ENCODE measurements around the gene CAB39L.

Gene CAB39L

DNA sequence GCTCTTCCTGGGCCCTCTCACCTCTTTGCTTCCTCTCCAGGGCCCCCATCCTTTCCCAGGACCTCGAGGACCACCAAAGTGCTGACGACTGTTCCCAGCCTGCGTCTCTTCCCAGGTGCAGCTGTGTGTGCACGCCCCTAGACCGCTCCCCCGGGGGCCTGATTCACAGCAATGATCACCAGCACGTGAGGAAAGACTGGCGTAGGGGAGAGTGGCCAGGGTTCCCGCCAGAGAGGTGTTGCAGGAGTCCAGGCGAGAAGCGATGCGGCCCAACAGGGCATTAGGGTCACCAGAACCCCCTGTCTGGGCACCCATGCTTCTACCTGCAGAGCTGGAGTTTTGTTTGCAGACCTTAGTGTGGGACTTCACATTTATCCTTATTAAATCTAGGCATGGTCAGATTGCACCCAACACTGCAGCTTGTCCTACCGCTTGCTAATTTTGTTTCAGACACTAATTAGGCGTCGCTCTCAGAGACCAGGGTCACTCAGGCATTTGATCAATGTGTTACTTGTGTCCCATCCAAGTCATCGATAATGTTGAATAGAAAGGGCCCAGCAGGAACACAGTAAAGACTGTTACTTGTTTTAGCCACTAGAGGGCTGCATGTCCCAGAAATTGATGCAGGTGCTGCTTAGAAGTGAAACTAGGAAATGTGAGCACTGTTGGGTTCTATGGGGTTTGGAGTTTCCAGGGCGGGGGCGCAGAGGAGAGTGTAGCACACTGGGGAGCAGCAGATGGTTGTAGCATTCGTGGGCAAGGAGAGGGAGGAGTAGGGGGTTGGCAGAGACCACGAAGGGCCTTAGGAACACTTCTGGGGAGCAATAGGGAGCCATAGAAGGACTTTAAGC lies 142.9 kb downstream of the CAB39L start:
- no peaks in the 10 kb centered on the region for H3K79me2 ChIP-seq (ENCODE audit: insufficient read depth, low read length)
- H3K9me3 ChIP-seq (ENCODE audit: insufficient read depth, low read length): no peaks in the 10 kb centered on the region
- TF ChIP-seq, protein P1, sequence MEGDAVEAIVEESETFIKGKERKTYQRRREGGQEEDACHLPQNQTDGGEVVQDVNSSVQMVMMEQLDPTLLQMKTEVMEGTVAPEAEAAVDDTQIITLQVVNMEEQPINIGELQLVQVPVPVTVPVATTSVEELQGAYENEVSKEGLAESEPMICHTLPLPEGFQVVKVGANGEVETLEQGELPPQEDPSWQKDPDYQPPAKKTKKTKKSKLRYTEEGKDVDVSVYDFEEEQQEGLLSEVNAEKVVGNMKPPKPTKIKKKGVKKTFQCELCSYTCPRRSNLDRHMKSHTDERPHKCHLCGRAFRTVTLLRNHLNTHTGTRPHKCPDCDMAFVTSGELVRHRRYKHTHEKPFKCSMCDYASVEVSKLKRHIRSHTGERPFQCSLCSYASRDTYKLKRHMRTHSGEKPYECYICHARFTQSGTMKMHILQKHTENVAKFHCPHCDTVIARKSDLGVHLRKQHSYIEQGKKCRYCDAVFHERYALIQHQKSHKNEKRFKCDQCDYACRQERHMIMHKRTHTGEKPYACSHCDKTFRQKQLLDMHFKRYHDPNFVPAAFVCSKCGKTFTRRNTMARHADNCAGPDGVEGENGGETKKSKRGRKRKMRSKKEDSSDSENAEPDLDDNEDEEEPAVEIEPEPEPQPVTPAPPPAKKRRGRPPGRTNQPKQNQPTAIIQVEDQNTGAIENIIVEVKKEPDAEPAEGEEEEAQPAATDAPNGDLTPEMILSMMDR (IDR thresholded peaks at IDR 0.05; ENCODE audit: insufficient read depth, low read length, poor library complexity, severe bottlenecking): peak; percentile 90
- TF ChIP-seq EZH2phosphoT487 (conservative IDR thresholded peaks at IDR 0.05; ENCODE audit: low read length): no peak
- no peaks in the 10 kb centered on the region for H3F3A ChIP-seq (ENCODE audit: insufficient read depth)
- no peaks in the 10 kb centered on the region for H3K36me3 ChIP-seq (ENCODE audit: low read length)
- no peaks in the 10 kb centered on the region for H3K27me3 ChIP-seq (ENCODE audit: low read length)
- no peaks in the 10 kb centered on the region for H3K9me2 ChIP-seq (replicated peaks; ENCODE audit: insufficient read depth, low read length)
- no peak overlapping the region for H3K9ac ChIP-seq (ENCODE audit: low read length)
- peak overlapping the region; percentile 59 for H2AFZ ChIP-seq (ENCODE audit: low read depth, low read length, severe bottlenecking)
- H3K4me2 ChIP-seq (ENCODE audit: low read depth, low read length, poor library complexity, severe bottlenecking): peak overlapping the region; percentile 40
- H3K27ac ChIP-seq (ENCODE audit: low read depth, low read length): no peak overlapping the region
- H3K4me3 ChIP-seq (ENCODE audit: insufficient read depth, low read length, poor library complexity, severe bottlenecking): no peak overlapping the region
- no peaks in the 10 kb centered on the region for H4K20me1 ChIP-seq (ENCODE audit: low read depth, low read length)

DNA sequence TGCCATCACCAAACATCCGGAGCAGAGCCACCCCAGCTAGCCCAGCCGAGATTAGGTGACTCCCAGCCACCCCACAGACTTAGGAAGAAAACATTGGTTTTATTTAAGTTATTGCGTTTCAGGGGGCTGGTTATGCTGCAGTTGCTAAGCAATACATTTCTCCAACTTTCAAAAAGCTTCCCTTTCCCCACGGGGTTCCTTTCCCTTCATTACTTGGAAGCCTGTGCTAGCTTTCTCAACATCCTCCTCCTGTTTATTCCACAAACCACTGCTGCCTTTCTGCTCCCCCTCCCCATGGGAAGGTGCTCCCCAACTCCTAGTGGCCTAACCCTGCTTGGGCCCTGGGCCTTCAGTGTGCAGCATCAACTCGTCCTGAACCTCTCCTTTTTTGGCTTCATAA lies 143.6 kb downstream of the CAB39L start:
- H3K4me3 ChIP-seq (ENCODE audit: insufficient read depth, low read length, poor library complexity, severe bottlenecking): no peak overlapping the region
- no peaks in the 10 kb centered on the region for H4K20me1 ChIP-seq (ENCODE audit: low read depth, low read length)
- no peaks in the 10 kb centered on the region for H3K9me2 ChIP-seq (replicated peaks; ENCODE audit: insufficient read depth, low read length)
- no peaks in the 10 kb centered on the region for H3K79me2 ChIP-seq (ENCODE audit: insufficient read depth, low read length)
- no peak overlapping the region for H2AFZ ChIP-seq (ENCODE audit: low read depth, low read length, severe bottlenecking)
- H3K36me3 ChIP-seq (ENCODE audit: low read length): no peaks in the 10 kb centered on the region
- no peaks in the 10 kb centered on the region for H3K9me3 ChIP-seq (ENCODE audit: insufficient read depth, low read length)
- TF ChIP-seq, protein P1 (IDR thresholded peaks at IDR 0.05; ENCODE audit: insufficient read depth, low read length, poor library complexity, severe bottlenecking): no peak
- no peak for TF ChIP-seq EZH2phosphoT487 (conservative IDR thresholded peaks at IDR 0.05; ENCODE audit: low read length)
- no peak overlapping the region for H3K27ac ChIP-seq (ENCODE audit: low read depth, low read length)
- H3F3A ChIP-seq (ENCODE audit: insufficient read depth): no peaks in the 10 kb centered on the region
- H3K27me3 ChIP-seq (ENCODE audit: low read length): no peaks in the 10 kb centered on the region
- no peak overlapping the region for H3K9ac ChIP-seq (ENCODE audit: low read length)
- no peak overlapping the region for H3K4me2 ChIP-seq (ENCODE audit: low read depth, low read length, poor library complexity, severe bottlenecking)

DNA sequence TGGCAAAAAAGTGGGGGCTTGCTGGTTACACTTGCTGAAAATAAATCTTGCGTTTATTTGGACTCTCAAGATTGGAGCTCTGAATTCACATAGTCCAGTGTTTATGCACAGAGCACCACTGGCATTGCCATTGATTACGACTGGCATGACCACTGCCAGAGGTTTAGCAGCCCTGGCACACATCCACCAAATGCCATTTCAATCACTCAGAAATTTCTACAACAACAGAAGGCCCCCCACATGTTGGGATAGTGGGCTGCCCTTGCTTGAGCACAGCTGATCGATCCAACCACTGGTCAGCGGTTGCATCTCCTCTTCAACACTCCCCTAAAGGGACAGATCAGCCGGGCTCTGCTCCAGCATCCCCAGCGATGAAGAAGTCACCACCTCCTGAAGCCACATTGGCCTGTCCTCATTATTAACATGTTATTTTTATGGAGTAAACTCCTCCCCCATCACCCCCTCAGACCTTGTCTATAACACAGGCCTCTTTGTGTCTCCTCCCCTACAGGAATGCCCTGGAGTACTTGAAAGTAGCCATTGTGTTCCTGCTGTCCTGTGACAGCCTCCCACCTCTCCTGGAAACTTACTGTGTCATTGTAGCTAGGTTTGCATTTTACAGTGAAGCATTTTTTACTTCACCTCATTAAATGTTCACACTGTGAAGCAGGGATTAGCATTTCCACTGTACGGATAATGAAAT lies 144.8 kb downstream of the CAB39L start:
- H3K79me2 ChIP-seq (ENCODE audit: insufficient read depth, low read length): no peaks in the 10 kb centered on the region
- no peak overlapping the region for H3K27ac ChIP-seq (ENCODE audit: low read depth, low read length)
- no peaks in the 10 kb centered on the region for H3K9me2 ChIP-seq (replicated peaks; ENCODE audit: insufficient read depth, low read length)
- H2AFZ ChIP-seq (ENCODE audit: low read depth, low read length, severe bottlenecking): no peak overlapping the region
- H3K36me3 ChIP-seq (ENCODE audit: low read length): no peaks in the 10 kb centered on the region
- H3K9ac ChIP-seq (ENCODE audit: low read length): no peak overlapping the region
- TF ChIP-seq, protein P1 (IDR thresholded peaks at IDR 0.05; ENCODE audit: insufficient read depth, low read length, poor library complexity, severe bottlenecking): no peak
- no peak for TF ChIP-seq EZH2phosphoT487 (conservative IDR thresholded peaks at IDR 0.05; ENCODE audit: low read length)
- H4K20me1 ChIP-seq (ENCODE audit: low read depth, low read length): no peaks in the 10 kb centered on the region
- H3F3A ChIP-seq (ENCODE audit: insufficient read depth): no peaks in the 10 kb centered on the region
- H3K27me3 ChIP-seq (ENCODE audit: low read length): no peaks in the 10 kb centered on the region
- no peak overlapping the region for H3K4me2 ChIP-seq (ENCODE audit: low read depth, low read length, poor library complexity, severe bottlenecking)
- H3K4me3 ChIP-seq (ENCODE audit: insufficient read depth, low read length, poor library complexity, severe bottlenecking): no peak overlapping the region
- no peaks in the 10 kb centered on the region for H3K9me3 ChIP-seq (ENCODE audit: insufficient read depth, low read length)
